Upper lobe of left lung (tissue), 4 donors: ENCODE data around the gene ACTL8.

Experiments used
- CTCF ChIP-seq, 6 experiments: fragments of 450-650 bp in 4 of 6; fragments of 200-600 bp in 2 of 6; sonication (generic) in 2 of 6; IDR thresholded peaks; one replicate each; pipeline ENCODE4 v1.5.1; 2016 to 2019; ENCODE audit warnings: antibody characterized with exemption in 6 of 6
- EP300 ChIP-seq, 4 donors: sonication (generic); formaldehyde crosslinking; IDR thresholded peaks; one replicate each; pipeline ENCODE4 v1.5.1; 2017; ENCODE audit warnings: antibody characterized with exemption in 4 of 4, control low read depth in 2 of 4
- POLR2A ChIP-seq, 4 donors: fragments of 450-650 bp; IDR thresholded peaks; one replicate each; pipeline ENCODE4 v1.5.1; 2016 to 2017; ENCODE audit warnings: antibody characterized with exemption in 4 of 4, mild to moderate bottlenecking in 2 of 4
- POLR2AphosphoS5 ChIP-seq, 2 donors: sonication (generic); formaldehyde crosslinking; IDR thresholded peaks; one replicate each; pipeline ENCODE4 v1.5.1; 2017; ENCODE audit warnings: antibody characterized with exemption in 2 of 2

GRCh38 chr1:17725811-17726582, 29.1 kb upstream of the ACTL8 start:
- TF ChIP-seq POLR2AphosphoS5 (IDR thresholded peaks at IDR 0.05) (no peak), CTCF (IDR thresholded peaks at IDR 0.05) (no peak), POLR2A (IDR thresholded peaks at IDR 0.05) (no peak), EP300 (IDR thresholded peaks at IDR 0.05) (no peak)
